ENCODE measurements around the gene ODAD3. TPM values are rescaled to one million over a fixed set of nuclear protein-coding genes. Genes with fewer than 3 reads are reported as not detected.
"Not testable (repeated sequence)": the region's sequence is repeated elsewhere in the genome, so short reads cannot be mapped to it uniquely, and the experiment has no call there.

Gene ODAD3
- total RNA-seq, 1 donor from 2014 or later, result 0.75 TPM

DNA sequence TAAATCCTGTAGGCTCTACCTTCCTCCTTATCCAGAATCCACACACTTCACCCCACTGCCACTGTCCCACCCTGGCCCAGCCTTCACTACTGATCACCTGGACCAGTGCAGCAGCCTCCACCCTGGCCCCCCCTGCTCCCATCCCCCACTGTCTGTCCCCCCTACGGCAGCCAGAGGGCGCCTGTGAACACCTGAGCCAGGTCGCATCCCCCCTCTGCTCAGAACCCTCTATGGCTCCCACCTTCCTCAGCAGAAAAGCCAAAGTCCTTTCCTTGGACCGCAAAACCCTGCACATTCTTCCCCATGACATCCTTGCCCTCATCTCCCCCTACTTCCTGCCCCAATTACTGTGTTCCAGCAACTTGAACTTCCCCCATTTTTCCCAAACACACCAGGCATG, 25.3 kb upstream of the ODAD3 start:
- no peak for DNase-seq (ENCODE audit: low read depth)

DNA sequence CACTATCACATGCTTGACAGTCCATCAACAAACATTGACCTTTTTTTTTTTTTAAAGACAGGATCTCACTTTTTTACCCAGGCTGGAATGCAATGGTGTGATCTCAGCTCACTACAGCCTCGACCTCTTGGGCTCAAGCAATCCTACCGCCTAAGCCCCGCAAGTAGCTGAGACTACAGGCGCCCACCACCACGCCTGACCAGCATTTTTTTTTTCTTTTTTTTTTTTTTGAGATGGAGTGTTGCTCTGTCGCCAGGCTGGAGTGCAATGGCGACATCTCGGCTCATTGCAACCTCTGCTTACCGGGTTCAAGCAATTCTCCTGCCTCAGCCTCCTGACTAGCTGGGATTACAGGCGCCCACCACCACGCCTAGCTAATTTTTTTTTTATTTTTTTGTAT, 24.0 kb upstream of the ODAD3 start:
- not testable (repeated sequence) for DNase-seq (ENCODE audit: low read depth)

DNA sequence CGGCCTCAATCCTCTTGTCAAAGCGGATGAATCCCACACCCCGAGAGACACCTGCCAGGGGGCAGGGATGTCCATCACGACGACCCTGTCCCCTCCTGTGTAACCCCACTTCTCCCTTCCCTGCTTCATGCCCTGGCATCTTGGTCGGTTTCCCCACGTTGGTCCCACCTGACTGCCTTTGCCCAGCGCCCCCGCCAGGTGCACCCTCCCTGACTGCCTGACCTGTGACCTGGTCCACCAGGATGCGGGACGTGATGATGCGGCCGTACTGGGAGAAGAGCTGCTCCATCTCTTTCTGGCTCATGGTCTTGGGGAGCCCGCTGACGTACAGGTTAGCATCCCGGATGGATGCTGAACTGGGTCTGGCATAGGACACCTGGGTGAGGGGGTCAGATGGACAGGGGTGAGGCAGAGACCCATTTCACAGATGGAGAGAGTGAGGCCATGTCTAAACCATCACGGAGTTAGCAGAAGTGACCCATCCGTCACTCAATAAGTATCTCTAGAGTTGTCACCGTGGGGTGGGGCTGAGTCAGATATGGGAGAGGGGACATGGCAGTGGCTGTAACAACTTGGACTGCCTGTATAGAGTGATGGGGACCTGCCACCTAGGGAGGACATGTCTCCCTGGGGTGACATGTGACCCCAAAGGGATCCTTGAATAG, 23.4 kb upstream of the ODAD3 start:
- no peak for DNase-seq (ENCODE audit: low read depth)

DNA sequence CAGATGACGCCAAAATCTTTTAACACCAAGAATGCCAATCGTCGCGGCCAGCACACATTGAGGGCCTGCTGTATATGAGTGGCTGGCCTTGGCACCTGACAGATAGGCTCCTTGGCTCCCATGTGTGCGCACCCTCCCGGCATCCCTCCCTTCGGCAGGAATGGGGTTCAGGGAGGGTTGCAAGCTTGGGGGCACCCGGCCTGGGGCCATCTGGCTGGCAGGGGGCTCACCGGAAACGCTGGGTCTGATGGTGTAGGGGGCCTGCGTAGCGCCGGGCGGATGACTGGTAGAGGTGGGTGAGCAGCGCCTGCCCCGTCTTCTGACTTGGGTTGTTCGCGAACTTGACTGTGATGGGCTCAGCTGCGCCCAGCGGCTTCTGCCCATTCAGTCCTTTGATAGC, 22.9 kb upstream of the ODAD3 start:
- no peak for DNase-seq (ENCODE audit: low read depth)

DNA sequence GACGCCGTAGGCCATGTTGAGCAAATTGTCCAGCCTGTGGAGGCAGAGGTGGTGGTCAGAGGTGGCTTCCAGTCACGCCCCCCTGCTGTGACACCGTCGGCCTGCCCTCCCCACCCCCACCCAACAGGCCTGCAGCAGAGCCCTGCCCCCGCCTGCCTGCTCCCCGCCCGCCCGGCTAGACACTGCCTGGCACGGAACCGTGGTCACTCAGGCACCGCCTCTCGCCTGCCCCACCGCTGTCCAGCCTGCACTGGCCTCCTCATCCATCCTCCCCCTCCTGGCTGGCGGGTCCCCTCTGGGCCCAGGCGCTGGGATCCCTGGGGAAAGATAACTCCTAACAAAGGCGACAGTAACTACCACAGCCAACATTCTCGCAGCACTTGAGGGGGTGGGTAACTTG, 22.2 kb upstream of the ODAD3 start:
- DNase-seq (ENCODE audit: low read depth), result no peak

DNA sequence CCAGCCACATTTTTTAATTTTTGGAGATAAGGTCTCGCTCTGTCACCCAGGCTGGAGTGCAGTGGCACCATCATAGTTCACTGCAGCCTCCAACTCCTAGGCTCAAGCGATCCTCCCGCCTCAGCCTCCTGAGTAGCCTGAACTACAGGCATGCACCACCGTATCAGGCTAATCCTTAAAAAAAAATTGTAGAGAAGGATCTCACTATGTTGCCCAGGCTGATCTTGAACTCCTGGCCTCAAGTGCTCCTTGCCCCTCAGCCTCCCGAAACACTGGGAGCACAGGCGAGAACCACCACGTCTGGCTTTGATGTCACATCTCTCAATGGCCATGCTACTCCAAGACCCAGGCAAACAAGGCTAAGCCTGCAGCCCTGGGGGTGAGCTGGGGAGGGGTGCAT, 21.7 kb upstream of the ODAD3 start:
- no peak for DNase-seq (ENCODE audit: low read depth)

DNA sequence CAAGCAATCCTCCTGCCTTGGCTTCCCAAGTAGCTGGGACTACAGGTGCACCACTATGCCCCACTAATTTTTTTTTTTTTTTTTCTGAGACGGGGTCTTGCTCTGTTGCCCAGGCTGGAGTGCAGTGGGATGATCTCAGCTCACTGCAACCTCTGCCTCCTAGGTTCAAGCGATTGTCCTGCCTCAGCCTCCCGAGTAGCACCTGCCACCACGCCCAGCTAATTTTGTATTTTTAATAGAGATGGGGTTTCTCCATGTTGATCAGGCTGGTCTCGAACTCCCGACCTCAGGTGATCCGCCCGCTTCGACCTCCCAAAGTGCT, 20.3 kb upstream of the ODAD3 start:
- DNase-seq (ENCODE audit: low read depth), result not testable (repeated sequence)

DNA sequence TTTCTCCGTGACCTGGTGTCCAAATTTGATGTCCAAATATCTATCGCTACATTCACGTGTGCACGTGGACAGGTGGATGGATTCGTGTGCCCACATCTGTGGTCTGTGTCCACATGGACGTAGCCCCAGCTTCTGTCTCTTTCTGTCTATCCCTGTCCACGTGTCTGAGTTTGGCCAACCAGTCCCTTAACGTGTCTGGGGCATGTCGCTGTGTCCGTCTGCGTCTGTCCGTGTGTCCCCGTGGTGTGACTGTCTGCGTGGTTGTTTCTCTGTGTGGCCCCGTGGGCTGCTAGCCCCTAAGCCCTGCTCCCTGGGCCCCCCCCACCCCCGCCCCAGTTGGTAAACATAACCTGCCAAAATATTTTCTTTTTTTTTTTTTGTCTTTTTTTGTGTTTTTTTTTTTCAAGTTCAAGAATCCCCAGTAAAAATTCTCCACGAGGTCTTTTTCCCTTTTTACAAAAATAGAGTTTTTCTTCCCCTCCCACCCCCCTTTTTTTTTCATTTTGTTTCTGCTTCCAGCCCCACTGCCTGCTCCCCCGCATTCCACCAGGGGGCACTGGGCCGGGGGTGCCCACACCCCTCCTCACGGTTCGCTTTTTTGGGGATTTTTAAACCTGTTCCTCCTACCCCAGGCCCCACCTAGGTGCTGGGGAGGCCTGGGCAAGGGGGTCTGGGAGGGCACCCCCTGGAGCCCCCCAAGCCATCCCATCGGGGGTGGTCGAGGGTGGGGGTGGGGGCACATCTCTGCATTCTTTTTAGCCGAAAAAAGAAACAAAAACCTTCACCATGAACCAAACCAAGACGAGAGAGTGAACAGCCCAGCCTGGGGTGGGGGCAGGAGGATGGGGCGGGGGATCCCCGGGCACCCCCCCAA, 18.8 kb upstream of the ODAD3 start:
- DNase-seq (ENCODE audit: low read depth), result no peak

DNA sequence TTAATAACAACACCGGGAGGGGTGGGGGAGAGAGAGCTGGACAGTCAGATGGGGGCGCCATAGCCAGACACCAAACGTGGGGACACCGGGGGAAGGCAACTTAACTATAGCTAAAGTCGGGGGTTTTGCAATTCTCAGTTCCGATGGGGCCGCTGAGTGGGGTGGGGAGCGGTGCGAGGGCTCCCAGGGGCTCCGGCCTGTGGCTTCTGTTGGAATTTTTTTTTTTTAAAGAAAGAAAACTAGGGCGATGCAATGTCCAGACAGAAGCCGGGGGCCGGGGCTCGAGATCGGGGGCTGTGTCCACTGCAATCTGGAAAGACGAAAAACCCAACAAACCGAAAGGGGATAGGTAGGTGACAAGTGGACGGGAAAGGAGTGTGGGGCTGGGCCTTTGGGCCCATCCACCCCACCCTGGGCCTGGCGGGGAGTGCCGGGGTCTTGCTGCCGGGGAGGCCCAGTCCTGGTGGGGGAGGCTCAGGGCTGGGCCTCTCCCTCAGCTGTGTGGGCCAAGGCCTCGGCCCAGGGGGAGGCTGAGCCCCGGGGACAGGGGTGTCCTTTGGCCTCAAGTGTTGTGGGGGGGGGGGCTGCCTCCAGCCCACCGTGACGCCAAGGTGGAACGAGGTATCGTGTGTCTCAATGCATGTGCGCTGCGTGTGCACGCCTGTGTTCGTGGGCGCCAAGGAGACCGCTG, 17.8 kb upstream of the ODAD3 start:
- no peak for DNase-seq (ENCODE audit: low read depth)

DNA sequence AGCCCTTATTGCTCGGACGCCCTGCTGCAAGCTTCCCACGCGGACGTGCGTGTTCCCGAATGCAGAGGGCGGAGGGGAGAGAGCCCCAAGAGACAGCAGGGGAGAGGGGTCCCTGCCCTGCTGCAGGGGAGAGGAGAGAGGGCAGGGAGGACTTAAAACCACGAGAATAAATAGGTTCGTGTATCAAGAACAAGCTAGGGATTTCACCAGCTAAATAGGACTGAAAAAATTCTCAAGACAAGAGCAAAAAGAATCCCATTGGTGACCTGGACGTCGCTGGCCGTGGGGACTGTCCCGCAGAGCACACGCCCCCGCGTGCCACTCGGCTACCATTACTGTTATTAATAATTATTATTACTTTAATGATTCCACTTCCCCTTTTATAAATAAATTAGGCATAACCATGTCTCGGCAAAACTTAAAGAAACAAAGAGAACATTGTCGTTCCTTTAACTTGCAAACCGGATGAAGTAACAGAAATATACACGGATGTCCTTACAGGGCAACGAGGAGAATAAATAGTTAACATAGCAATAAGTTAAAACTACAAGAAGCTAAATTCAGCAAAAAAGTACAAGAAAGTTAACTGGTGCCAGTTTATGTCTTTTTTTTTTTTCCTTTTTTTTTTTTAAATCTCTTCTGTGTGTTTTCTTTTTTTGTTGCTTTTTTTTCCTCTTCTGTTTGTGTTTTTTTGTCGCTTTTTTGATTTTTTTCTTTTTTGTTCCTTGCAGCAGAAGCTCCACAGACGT, 17.1 kb upstream of the ODAD3 start:
- no peak for DNase-seq (ENCODE audit: low read depth)

DNA sequence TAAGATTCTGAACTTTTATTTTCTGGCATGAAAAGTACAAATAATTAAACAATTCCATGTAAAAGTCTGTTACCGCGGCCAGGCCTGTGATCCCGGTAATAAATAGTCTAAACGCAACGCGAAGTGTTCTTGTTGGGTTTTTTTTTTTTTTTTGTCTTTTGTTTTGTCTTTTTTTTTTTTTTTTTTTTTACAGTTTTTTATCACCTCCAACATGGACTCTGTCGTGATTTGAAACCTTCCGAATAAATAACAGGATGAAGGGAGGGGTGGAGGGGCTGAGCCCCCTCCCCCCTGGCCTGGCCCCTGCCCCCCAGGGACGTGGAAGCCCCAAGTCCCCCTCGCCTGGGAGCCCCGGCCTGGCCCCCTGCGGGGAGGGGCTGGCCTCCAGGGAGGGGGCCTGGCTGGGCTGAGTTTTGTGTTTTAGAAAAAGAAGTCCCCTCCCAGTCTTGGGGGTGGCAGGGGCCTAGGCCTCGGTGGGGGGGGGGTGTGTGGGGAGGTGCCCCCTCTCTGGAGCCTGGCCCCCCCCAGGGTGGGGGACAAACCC, 16.5 kb upstream of the ODAD3 start:
- DNase-seq (ENCODE audit: low read depth), result no peak

DNA sequence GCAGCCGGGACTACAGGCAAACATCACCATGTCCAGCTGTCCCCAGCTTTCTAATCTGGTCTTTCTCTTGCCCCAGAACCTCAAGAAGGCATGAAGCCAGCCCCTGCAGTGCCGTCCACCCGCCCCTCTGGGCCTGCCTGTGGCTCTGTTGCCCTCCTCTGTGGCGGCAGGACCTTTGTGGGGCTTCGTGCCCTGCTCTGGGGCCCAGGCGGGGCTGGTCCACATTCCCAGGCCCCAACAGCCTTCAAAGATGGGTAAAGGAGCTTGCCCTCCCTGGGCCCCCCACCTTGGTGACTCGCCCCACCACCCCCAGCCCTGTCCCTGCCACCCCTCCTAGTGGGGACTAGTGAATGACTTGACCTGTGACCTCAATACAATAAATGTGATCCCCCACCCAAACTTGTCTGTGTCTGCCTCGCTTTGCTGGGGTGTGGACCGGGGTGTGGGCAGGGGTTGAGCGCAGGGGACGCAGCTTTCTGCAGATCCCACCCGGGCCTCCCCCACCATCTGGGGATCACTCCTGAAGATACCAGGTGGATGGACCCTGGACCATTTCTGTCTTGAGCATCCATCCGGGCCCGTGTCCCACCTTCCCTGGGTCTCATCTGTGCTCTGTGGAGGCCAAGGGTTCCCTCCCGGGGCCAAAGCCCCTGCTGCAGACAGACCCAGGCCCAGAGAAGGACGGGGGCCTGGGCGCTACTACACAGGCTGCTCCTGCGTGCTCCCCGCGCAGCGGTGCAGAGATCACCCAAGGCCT, 15.8 kb upstream of the ODAD3 start:
- DNase-seq (ENCODE audit: low read depth), result no peak

DNA sequence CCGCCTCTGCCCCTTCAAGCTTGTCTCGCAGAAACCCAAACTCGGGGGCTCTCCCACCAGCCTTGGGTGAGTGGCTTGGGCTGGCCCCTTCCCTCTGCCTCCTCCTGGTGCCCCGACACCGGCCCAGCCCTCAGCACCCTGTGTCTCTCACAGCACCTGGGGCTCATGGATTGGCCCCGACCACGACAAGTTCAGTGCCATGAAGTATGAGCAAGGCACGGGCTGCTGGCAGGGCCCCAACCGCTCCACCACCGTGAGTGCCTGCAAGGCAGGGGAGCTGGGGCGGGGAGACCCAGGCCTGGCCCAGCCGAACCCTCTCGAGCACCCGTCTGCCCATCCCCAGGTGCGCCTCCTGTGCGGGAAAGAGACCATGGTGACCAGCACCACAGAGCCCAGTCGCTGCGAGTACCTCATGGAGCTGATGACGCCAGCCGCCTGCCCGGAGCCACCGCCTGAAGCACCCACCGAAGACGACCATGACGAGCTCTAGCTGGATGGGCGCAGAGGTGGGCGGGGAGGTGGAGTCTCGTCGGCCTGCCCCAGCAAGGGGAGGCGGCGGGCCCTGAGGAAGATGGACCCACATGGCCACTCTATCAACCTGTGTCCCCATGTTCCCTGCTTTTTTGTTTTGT, 14.1 kb upstream of the ODAD3 start:
- no peak for DNase-seq (ENCODE audit: low read depth)

DNA sequence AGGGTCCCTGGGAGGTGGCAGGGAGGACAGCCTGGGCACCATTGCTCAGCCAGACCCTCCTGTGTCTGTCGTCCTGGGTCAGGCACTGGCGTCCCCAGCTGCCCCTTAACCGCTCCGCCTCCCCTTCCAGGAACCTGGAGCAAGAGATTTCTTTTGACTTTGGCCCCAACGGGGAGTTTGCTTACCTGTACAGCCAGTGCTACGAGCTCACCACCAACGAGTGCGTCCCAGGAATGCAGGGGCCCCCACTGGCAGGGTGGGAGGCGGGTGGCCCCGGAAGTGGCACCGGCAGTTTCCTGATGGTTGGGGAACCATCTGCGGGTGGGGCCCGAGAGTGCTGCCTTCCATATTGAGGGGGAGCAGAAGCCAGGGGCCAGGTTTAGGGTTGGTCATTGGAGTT, 13.5 kb upstream of the ODAD3 start:
- no peak for DNase-seq (ENCODE audit: low read depth)

DNA sequence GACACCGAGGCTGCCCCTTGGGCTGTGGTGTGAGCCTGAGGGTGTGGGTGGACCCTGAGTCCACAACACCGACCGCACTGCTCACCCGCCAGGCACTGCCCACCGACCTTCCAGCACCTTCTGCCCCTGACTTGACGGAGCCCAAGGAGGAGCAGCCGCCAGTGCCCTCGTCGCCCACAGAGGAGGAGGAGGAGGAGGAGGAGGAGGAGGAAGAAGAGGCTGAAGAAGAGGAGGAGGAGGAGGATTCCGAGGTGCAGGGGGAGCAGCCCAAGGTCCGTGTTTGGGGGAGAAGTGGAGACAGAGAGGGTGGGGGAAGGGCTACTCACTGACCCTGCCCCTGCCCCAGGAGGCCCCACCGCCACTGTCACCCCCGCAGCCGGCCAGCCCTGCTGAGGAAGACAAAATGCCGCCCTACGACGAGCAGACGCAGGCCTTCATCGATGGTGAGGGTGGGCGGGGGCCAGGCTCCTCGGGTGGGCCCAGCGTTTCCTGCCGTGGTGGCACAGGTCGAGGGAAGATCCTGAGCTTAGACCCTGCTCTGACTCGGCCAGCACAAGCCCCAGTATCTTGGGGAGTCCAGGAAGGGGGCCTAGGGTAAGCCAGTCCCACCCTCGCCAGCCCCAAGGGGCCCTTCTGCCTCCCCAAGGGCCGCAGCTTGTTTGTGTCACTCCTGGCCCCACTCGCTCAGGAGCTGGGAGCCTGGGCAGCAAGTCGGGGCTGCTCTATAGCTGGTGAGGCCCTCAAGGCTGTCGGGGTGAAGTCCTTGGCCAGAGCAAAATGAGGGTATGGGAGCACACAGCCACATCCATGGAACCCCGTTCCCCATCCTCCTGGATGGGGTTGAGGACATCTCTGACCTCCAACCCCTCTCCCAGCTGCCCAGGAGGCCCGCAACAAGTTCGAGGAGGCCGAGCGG, 12.7 kb upstream of the ODAD3 start:
- DNase-seq (ENCODE audit: low read depth), result no peak

DNA sequence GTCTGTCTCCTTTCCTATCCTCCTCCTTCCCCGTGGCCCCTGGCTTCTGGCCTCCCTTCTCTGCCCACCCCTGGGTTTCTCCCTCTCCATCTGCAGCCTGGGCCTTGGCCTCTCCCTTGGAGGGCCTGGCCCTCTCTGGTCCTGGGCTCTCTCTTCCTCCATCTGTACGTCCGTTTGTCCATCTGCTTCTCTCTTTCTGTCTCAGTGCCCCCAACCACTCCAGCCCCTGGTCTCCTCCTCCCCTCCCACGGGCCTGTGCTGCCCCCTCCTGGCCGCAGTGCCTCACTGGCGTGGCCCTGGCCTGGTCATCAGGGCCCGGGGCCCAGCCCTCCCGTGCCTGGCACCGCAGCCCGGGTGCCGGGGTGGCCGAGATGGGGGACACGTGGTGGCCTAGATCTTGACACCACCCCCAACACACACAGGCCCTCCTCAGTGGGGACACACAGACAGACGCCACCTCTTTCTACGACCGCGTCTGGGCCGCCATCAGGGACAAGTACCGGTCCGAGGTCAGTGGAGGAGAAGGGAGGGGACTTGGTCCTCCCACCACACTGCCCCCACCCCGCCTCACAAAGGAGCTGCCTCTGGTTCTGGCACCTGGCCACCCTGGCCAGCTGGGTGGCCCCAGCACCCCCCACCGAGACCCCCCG, 11.9 kb upstream of the ODAD3 start:
- DNase-seq (ENCODE audit: low read depth), result no peak

DNA sequence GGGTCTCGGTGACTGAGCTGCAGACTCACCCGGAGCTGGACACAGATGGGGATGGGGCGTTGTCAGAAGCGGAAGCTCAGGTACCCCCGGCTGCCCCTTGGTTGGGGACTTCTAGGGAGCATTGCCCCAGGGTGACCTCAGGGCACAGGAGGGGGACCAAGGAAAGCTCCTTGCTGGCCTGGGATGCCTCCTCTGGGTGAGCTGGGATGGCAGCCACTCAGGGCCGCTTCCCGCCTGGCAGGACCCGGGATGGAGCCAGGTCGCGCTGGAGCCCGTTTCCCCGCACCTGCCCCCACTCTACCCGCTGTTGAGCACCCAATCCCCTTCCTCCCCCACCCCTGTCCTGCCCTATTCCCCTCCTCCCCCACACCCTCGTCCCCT, 11.3 kb upstream of the ODAD3 start:
- DNase-seq (ENCODE audit: low read depth), result no peak

DNA sequence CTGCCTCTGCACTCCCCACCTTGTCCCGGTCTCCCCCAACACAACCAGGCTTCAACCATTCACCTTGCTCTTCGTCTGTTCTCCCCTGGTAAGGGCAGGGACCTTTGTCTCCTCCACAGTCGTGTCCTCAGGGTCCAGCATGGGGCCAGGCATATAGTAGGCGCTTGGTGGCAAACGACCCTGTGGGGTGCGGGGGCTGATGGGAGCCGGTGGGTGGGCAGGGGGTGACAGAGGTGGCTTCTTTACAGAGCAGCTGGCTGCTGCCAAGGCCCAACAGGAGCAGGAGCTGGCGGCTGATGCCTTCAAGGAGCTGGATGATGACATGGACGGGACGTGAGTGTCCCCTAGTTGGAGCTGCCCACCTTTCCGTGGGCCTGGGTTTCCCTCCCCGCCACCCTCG, 10.2 kb upstream of the ODAD3 start:
- no peak for DNase-seq (ENCODE audit: low read depth)

DNA sequence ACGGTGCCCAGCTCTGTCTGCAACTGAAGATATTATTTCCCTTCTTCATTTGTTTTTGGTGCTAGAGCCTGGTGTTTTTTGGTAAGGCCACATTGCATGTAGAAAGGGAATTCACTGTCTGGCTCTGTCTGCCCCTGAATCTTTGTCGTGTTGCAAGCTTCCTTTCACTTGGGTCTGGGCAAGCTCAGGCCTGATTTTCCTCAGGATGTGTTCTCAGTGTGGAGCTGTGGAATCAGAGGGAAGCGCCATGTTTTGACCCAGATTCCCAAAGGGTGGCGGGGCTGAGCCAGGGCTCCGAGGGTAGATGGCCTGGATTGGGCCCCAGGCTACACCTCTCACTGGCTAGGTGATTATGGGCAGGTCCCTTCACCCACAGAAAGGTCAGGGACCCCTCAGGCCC, 9.1 kb upstream of the ODAD3 start:
- DNase-seq (ENCODE audit: low read depth), result no peak

Data from renal cortical epithelial cell (primary cell).